DOHH2 (cell line): Measurements from ENCODE around the gene NXPH3.

Source experiments
- H3F3A ChIP-seq: fragments of 200-600 bp; sonication (generic), shearing (Covaris generic); 2 replicates; pipeline ENCODE4 v1.6.0; 2016; ENCODE audit warnings: antibody characterized with exemption, mild to moderate bottlenecking; ENCODE audit not compliant: control insufficient read depth, insufficient read depth
- H3K27ac ChIP-seq: fragments of 200-600 bp; sonication (generic); 2 replicates; pipeline ENCODE4 v1.5.1; 2014; ENCODE audit warnings: low read depth, mild to moderate bottlenecking, low read length, moderate library complexity
- H3K27me3 ChIP-seq: fragments of 200-600 bp; sonication (generic); 2 replicates; pipeline ENCODE4 v1.6.1; 2014; ENCODE audit warnings: mild to moderate bottlenecking, low read length, mixed read lengths; ENCODE audit not compliant: control insufficient read depth
- H3K36me3 ChIP-seq: fragments of 200-600 bp; sonication (generic); 2 replicates; pipeline ENCODE4 v1.6.1; 2014; ENCODE audit warnings: mild to moderate bottlenecking, low read length, moderate library complexity, mixed read lengths; ENCODE audit not compliant: control insufficient read depth
- H3K4me1 ChIP-seq: fragments of 200-600 bp; sonication (generic); 2 replicates; pipeline ENCODE4 v1.6.1; 2014; ENCODE audit warnings: mild to moderate bottlenecking, low read length, mixed read lengths; ENCODE audit not compliant: control insufficient read depth
- H3K4me2 ChIP-seq: fragments of 200-600 bp; sonication (generic); 2 replicates; pipeline ENCODE4 v1.6.0; 2014; ENCODE audit warnings: mild to moderate bottlenecking, low read length, moderate library complexity
- H3K4me3 ChIP-seq: fragments of 200-600 bp; sonication (generic); 2 replicates; pipeline ENCODE4 v1.5.1; 2014; ENCODE audit warnings: mild to moderate bottlenecking, low read length, mixed read lengths
- H3K79me2 ChIP-seq: fragments of 200-600 bp; sonication (generic); 2 replicates; pipeline ENCODE4 v1.6.1; 2014; ENCODE audit warnings: mild to moderate bottlenecking, low read length, mixed read lengths; ENCODE audit not compliant: control insufficient read depth
- H3K9me2 ChIP-seq: fragments of 200-600 bp; sonication (generic); replicated peaks from 2 replicates; pipeline ENCODE4 v1.6.1; 2014; ENCODE audit warnings: mild to moderate bottlenecking, low read length, mixed read lengths; ENCODE audit not compliant: control insufficient read depth
- H3K9me3 ChIP-seq: fragments of 200-600 bp; sonication (generic); 2 replicates; pipeline ENCODE4 v1.6.1; 2014; ENCODE audit warnings: antibody characterized with exemption, low read length, mixed read lengths; ENCODE audit not compliant: control insufficient read depth, insufficient read depth
- H4K20me1 ChIP-seq: fragments of 200-600 bp; sonication (generic); 2 replicates; pipeline ENCODE4 v1.6.0; 2014; ENCODE audit warnings: low read depth, mild to moderate bottlenecking, antibody characterized with exemption, low read length, moderate library complexity; ENCODE audit not compliant: control insufficient read depth, insufficient read depth
- CTCF ChIP-seq: fragments of 200-600 bp; sonication (generic); IDR thresholded peaks from one replicate; pipeline ENCODE4 v1.5.1; 2014; ENCODE audit warnings: antibody characterized with exemption, mild to moderate bottlenecking, low read depth, low read length; ENCODE audit not compliant: poor library complexity, severe bottlenecking
- EZH2phosphoT487 ChIP-seq: fragments of 200-600 bp; sonication (generic); IDR thresholded peaks from 2 replicates; pipeline ENCODE4 v1.6.1; 2017; ENCODE audit warnings: borderline replicate concordance, mild to moderate bottlenecking, antibody characterized with exemption, low read length, moderate library complexity, mixed read lengths

The NXPH3 gene

GRCh38 chr17:49575679-49576087 lies at the start of gene NXPH3:
NXPH3 (plus strand) TSS chr17:49575871; CDS start chr17:49576220, 349 bp downstream.
- H3K4me3 ChIP-seq: no peak within 1 kb of the TSS

GRCh38 chr17:49527927-49528651 lies 47.6 kb upstream of the NXPH3 start:
- Histone ChIP-seq H3K27ac (no peak overlapping the region), H3K4me1 (no peaks in the 10 kb centered on the region), H3K4me2 (no peak overlapping the region), H3K4me3 (no peak overlapping the region), H3K36me3 (no peaks in the 10 kb centered on the region), H4K20me1 (no peaks in the 10 kb centered on the region), H3K9me2 (no peaks in the 10 kb centered on the region), H3K27me3 (peaks cover 4% of the 10 kb centered on the region; the same call in 1 of the 2 replicates), H3K9me3 (no peaks in the 10 kb centered on the region), H3K79me2 (no peaks in the 10 kb centered on the region), H3F3A (no peaks in the 10 kb centered on the region)
- TF ChIP-seq CTCF: no peak
- no peak for TF ChIP-seq EZH2phosphoT487

More at GRCh38 chr17:49575679-49576087, at the start of gene NXPH3:
- Histone ChIP-seq H3K36me3 (no peaks in the 10 kb centered on the region), H4K20me1 (no peaks in the 10 kb centered on the region), H3K27me3 (peaks cover 67% of the 10 kb centered on the region), H3K4me2 (no peak within 1 kb of the TSS), H3K79me2 (no peaks in the 10 kb centered on the region), H3K9me2 (no peaks in the 10 kb centered on the region), H3K9me3 (no peaks in the 10 kb centered on the region), H3F3A (no peaks in the 10 kb centered on the region), H3K27ac (no peak within 1 kb of the TSS), H3K4me1 (no peaks in the 10 kb centered on the region)
- TF ChIP-seq CTCF (peak; percentile 16), EZH2phosphoT487 (no peak)

- Histone ChIP-seq H3K9me3 (no peaks in the 10 kb centered on the region), H4K20me1 (no peaks in the 10 kb centered on the region), H3K9me2 (no peaks in the 10 kb centered on the region), H3K36me3 (no peaks in the 10 kb centered on the region), H3K79me2 (no peaks in the 10 kb centered on the region), H3K4me2 (no peak overlapping the region), H3K27ac (no peak overlapping the region), H3F3A (no peaks in the 10 kb centered on the region), H3K27me3 (peaks cover 4% of the 10 kb centered on the region; the same call in 1 of the 2 replicates), H3K4me3 (no peak overlapping the region), H3K4me1 (no peaks in the 10 kb centered on the region)
- no peak for TF ChIP-seq CTCF
- no peak for TF ChIP-seq EZH2phosphoT487
Observed at GRCh38 chr17:49528966-49529365, 46.7 kb upstream of the NXPH3 start.
